ENCODE measurements around the gene ACE2.

Gene ACE2

DNA sequence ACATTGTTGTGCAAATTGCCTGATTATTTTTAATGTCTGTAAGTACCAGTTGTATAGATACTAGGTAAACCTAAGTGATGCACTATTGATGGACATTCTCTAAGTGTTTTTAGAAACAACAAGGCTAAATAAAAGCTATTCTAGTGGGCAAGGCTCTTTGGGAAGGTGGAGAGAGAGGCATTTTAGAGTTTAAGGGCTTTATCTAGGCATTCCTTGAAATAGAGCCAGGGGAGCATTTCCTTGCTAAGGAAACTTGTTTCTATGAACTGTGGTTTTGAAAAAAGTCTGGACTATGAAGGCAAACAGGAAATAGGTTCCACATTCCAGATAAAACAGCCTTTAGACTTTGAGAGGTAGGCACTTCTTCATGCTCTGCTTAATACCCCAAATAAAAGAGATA lies 76.3 kb downstream of the ACE2 start:
- no peak overlapping the region for H3K4me3 ChIP-seq (ENCODE audit: control insufficient read depth, low read depth, low read length)
- TF ChIP-seq CTCF (conservative IDR thresholded peaks at IDR 0.05; ENCODE audit: control insufficient read depth, insufficient read depth, low read depth, low read length), result no peak
- DNase-seq (ENCODE audit: low read depth), result no peak

GRCh38 chrX:15523088-15523487 lies 77.7 kb downstream of the ACE2 start:
- no peak for DNase-seq (ENCODE audit: low read depth)
- TF ChIP-seq CTCF (conservative IDR thresholded peaks at IDR 0.05; ENCODE audit: control insufficient read depth, insufficient read depth, low read depth, low read length), result no peak

GRCh38 chrX:15522464-15522863 lies 78.3 kb downstream of the ACE2 start:
- TF ChIP-seq CTCF (conservative IDR thresholded peaks at IDR 0.05; ENCODE audit: control insufficient read depth, insufficient read depth, low read depth, low read length), result no peak
- DNase-seq (ENCODE audit: low read depth), result no peak
- H3K4me3 ChIP-seq (ENCODE audit: control insufficient read depth, low read depth, low read length), result no peak overlapping the region

More at GRCh38 chrX:15523088-15523487, 77.7 kb downstream of the ACE2 start:
- no peak overlapping the region for H3K4me3 ChIP-seq (ENCODE audit: control insufficient read depth, low read depth, low read length)

DNA sequence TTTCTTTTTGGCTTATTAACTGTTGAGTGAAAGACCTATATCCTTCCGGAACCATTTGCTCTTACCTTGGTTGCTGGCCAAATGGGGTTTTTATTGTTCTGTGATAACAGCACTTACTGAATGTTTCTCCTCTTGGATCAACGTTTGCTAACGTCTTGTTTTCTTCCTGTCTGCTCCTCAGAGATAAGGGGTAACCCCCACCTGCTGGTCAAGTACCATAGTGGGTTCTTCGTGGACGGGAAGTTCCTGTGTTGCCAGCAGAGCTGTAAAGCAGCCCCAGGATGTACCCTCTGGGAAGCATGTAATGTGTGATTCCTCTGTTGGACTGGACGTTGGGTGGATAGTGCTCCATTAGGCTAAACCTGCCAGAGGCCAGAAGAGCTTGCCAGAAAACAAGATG lies 84.8 kb downstream of the ACE2 start:
- DNase-seq (ENCODE audit: low read depth), result no peak
- TF ChIP-seq CTCF (conservative IDR thresholded peaks at IDR 0.05; ENCODE audit: control insufficient read depth, insufficient read depth, low read depth, low read length), result no peak
- no peak overlapping the region for H3K4me3 ChIP-seq (ENCODE audit: control insufficient read depth, low read depth, low read length)

GRCh38 chrX:15514279-15514678 lies 86.5 kb downstream of the ACE2 start:
- no peak overlapping the region for H3K4me3 ChIP-seq (ENCODE audit: control insufficient read depth, low read depth, low read length)
- DNase-seq (ENCODE audit: low read depth), result no peak
- no peak for TF ChIP-seq CTCF (conservative IDR thresholded peaks at IDR 0.05; ENCODE audit: control insufficient read depth, insufficient read depth, low read depth, low read length)

DNA sequence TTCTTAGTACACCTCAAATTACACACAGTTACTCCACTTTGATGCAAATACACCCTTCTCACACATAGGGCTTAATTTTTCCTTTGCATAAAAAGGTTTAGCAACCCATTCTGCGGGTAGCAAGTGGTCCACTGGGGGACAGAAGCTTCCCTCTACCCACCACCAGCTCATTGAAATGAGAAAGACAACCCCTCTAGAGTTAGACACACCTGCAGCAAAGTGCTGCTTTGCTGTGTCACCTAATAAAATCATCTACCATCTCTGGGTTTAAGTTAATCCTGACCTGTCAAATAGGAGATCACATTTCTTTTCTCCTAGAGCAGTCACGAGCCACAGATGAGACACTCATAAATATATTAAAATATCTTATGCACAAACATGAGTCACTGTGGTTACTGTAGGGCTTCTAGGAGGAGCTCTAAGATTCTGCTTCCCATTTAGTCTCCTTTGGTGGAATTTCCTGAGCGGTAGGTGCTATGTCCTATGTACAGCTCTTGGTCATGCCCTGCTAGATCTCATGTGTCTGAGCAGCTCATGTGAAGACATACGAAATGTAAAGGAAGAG lies 88.3 kb downstream of the ACE2 start:
- H3K4me3 ChIP-seq (ENCODE audit: control insufficient read depth, low read depth, low read length), result no peak overlapping the region
- no peak for TF ChIP-seq CTCF (conservative IDR thresholded peaks at IDR 0.05; ENCODE audit: control insufficient read depth, insufficient read depth, low read depth, low read length)
- no peak for DNase-seq (ENCODE audit: low read depth)

DNA sequence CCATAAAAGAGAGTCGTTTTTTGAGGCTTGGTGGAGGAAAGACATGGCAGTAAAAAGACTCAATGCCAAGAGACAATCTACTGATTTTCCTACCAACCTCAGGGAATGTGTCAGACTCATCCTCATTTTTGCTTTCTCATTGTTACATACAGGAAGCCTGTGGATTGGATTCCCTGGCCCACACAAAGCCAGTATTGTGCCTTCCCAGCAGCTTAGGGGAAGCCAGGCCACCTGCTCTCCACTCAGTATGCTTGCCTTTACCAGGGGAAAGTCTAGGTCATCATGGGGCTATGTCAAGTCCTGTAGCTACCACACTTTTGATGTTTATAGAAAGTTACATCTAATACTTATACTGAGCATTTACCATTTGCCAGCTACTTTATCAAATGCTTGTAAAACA lies 89.2 kb downstream of the ACE2 start:
- DNase-seq (ENCODE audit: low read depth), result no peak
- no peak for TF ChIP-seq CTCF (conservative IDR thresholded peaks at IDR 0.05; ENCODE audit: control insufficient read depth, insufficient read depth, low read depth, low read length)
- H3K4me3 ChIP-seq (ENCODE audit: control insufficient read depth, low read depth, low read length), result no peak overlapping the region
